MCF 10A (cell line): ENCODE results near the gene TMEM163. TPM values are rescaled to one million over a fixed set of nuclear protein-coding genes. Genes with fewer than 3 reads are reported as not detected.

Source experiments
- BruUV-seq: library from RNA; stranded (reverse); fragments of 400-500 nt; replicated peaks from 2 replicates; lab custom pipeline; 2021; lab: Mats Ljungman, UMichigan
- CTCF ChIA-PET: fragments of 300-600 bp; sonication (Branson Sonifier 250); formaldehyde crosslinking; extraction: SDS; loops from one replicate; lab custom pipeline; 2021; ENCODE audit warnings: antibody characterized with exemption, inconsistent platforms; lab: Yijun Ruan, JAX
- POLR2A ChIA-PET: fragments of 300-600, 350-650 bp; sonication (Branson Sonifier 250); formaldehyde crosslinking; extraction: SDS; loops from one replicate; lab custom pipeline; 2020; ENCODE audit warnings: antibody characterized with exemption, inconsistent platforms; lab: Yijun Ruan, JAX
- DNase-seq: peaks from one replicate; pipeline ENCODE4 v3.0.0-alpha.2; 2018; ENCODE audit not compliant: unreplicated experiment
- H3K27ac Mint-ChIP-seq: one replicate; pipeline ENCODE4 v1.8.0; 2022; ENCODE audit warnings: mild to moderate bottlenecking, low read depth, mixed read lengths; ENCODE audit not compliant: unreplicated experiment
- H3K27me3 Mint-ChIP-seq: one replicate; pipeline ENCODE4 v1.8.0; 2022; ENCODE audit warnings: mixed read lengths; ENCODE audit not compliant: insufficient read depth, unreplicated experiment
- H3K36me3 Mint-ChIP-seq: one replicate; pipeline ENCODE4 v1.8.0; 2022; ENCODE audit warnings: mild to moderate bottlenecking, moderate library complexity, mixed read lengths; ENCODE audit not compliant: insufficient read depth, unreplicated experiment
- H3K4me1 Mint-ChIP-seq: one replicate; pipeline ENCODE4 v1.8.0; 2022; ENCODE audit warnings: mixed read lengths; ENCODE audit not compliant: insufficient read depth, unreplicated experiment
- H3K4me3 Mint-ChIP-seq: one replicate; pipeline ENCODE4 v1.8.0; 2022; ENCODE audit warnings: mild to moderate bottlenecking, moderate library complexity, mixed read lengths; ENCODE audit not compliant: unreplicated experiment
- H3K9me3 Mint-ChIP-seq: one replicate; pipeline ENCODE4 v1.8.0; 2022; ENCODE audit warnings: mixed read lengths; ENCODE audit not compliant: unreplicated experiment
- intact Hi-C: fragments of 100-400 bp; cut with micrococcal nuclease; formaldehyde crosslinking; loops from 2 replicates; pipeline ENCODE4 v1.14.1; 2022
- total RNA-seq: library from RNA; stranded (reverse); gene quantifications from 2 replicates; pipeline ENCODE4 v1.2.3, GENCODE V29; 2022
- TF ChIP-seq, protein P1 (sequence below): fragments of 200-600 bp; IDR thresholded peaks from one replicate; pipeline ENCODE4 v1.8.0; 2022; ENCODE audit warnings: antibody characterized with exemption, mild to moderate bottlenecking; ENCODE audit not compliant: unreplicated experiment

The TMEM163 gene
- total RNA-seq, 1 experiment from 2014 or later = not detected

- CTCF ChIA-PET = no interaction called here
- TF ChIP-seq, protein P1, sequence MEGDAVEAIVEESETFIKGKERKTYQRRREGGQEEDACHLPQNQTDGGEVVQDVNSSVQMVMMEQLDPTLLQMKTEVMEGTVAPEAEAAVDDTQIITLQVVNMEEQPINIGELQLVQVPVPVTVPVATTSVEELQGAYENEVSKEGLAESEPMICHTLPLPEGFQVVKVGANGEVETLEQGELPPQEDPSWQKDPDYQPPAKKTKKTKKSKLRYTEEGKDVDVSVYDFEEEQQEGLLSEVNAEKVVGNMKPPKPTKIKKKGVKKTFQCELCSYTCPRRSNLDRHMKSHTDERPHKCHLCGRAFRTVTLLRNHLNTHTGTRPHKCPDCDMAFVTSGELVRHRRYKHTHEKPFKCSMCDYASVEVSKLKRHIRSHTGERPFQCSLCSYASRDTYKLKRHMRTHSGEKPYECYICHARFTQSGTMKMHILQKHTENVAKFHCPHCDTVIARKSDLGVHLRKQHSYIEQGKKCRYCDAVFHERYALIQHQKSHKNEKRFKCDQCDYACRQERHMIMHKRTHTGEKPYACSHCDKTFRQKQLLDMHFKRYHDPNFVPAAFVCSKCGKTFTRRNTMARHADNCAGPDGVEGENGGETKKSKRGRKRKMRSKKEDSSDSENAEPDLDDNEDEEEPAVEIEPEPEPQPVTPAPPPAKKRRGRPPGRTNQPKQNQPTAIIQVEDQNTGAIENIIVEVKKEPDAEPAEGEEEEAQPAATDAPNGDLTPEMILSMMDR = no peak
- H3K4me3 Mint-ChIP-seq = no peak overlapping the region
- H3K27me3 Mint-ChIP-seq = no peaks in the 10 kb centered on the region
- no peak overlapping the region for H3K27ac Mint-ChIP-seq
- BruUV-seq = no TSS peak
- H3K4me1 Mint-ChIP-seq = no peaks in the 10 kb centered on the region
- H3K9me3 Mint-ChIP-seq = peaks cover 15% of the 10 kb centered on the region
- H3K36me3 Mint-ChIP-seq = no peaks in the 10 kb centered on the region
- POLR2A ChIA-PET = no interaction called here
- intact Hi-C loops = no loop called here
- no peak for DNase-seq
These were observed 107.5 kb downstream of the TMEM163 start for GRCh38 chr2:134611316-134611715.

DNA sequence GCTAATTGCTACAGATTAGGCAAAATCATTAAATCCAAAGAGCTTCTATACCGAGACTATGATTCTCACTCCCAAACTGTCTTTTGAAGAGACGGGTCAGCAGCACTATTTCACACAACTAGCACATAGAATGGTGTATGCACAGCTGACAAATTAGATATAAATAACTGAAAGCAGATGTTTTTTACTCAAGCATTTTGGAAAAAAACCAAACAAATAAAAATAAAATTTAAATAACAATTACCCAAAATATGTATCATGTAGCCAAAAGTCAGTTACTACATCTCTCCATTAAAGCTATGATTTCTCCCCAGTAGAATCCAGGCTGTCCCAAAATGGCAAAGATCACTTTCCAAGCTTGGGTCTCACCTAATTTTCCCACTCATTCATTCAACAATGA lies 107.9 kb downstream of the TMEM163 start:
- Mint-ChIP-seq H3K9me3 (peaks cover 18% of the 10 kb centered on the region), H3K36me3 (no peaks in the 10 kb centered on the region), H3K4me3 (no peak overlapping the region), H3K4me1 (no peaks in the 10 kb centered on the region), H3K27ac (no peak overlapping the region), H3K27me3 (no peaks in the 10 kb centered on the region)
- TF ChIP-seq, protein P1 = no peak
- intact Hi-C loops = no loop called here
- DNase-seq = no peak
- CTCF ChIA-PET = no interaction called here
- POLR2A ChIA-PET = no interaction called here
- BruUV-seq = no TSS peak

DNA sequence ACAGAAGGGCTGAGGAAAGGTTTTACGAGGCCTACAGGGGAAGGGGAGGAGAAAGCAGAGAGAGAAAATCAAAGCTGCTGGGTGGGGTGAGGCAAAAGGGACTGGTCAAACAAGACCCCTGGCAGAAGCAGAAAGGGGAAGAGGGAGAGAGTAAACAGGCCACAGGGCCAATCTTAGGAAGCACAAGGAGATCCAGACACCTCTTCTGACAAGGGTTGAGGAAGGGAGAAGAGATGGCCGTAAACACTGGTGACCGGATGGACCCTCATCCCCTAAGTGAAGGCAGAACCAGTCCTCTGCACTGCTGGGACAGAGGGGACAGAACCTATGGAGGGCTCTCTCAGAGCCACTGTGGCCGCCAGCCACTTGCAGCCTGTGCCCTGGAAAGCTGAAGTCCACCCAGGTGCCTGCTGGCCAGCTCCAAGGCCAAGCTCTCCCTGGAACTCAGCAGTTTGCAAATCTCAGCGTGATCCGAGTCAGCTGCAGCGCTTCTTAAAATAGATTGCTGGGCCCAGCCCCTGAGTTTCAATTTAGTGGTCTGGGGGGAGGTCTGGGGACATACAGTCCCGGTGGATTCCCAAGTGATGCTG lies 108.8 kb downstream of the TMEM163 start:
- Mint-ChIP-seq H3K9me3 (peaks cover 18% of the 10 kb centered on the region), H3K4me1 (no peaks in the 10 kb centered on the region), H3K27me3 (no peaks in the 10 kb centered on the region), H3K27ac (no peak overlapping the region), H3K36me3 (no peaks in the 10 kb centered on the region), H3K4me3 (no peak overlapping the region)
- ChIA-PET POLR2A (no interaction called here), CTCF (no interaction called here)
- intact Hi-C loops = no loop called here
- TF ChIP-seq, protein P1 = no peak
- no TSS peak for BruUV-seq
- DNase-seq = no peak

- Mint-ChIP-seq H3K36me3 (no peaks in the 10 kb centered on the region), H3K27ac (no peak overlapping the region), H3K9me3 (peaks cover 37% of the 10 kb centered on the region), H3K4me3 (no peak overlapping the region), H3K4me1 (no peaks in the 10 kb centered on the region), H3K27me3 (no peaks in the 10 kb centered on the region)
- TF ChIP-seq, protein P1 = no peak
- DNase-seq = no peak
- POLR2A ChIA-PET = no interaction called here
- CTCF ChIA-PET = interaction anchor here (0.5 to 0.6 kb wide), 2 partner anchors 264 to 1326 kb away, joined by 5 read pairs; no protein-coding TSS in a partner anchor
- no TSS peak for BruUV-seq
- intact Hi-C loops = no loop called here
These were observed 114.8 kb downstream of the TMEM163 start for GRCh38 chr2:134603966-134604365.
